PC-9 (cell line): ENCODE results near the gene SOX21. TPM values are rescaled to one million over a fixed set of nuclear protein-coding genes. Genes with fewer than 3 reads are reported as not detected.
A peak's percentile ranks its signal among the peaks of the same experiment; 100 is the strongest.

ENCODE experiments used
- BruUV-seq: library from RNA; stranded (reverse); fragments of 400-500 nt; replicated peaks from 2 replicates; lab custom pipeline; 2021; lab: Mats Ljungman, UMichigan
- CTCF ChIA-PET: fragments of 300-600 bp; sonication (Branson Sonifier 250); formaldehyde crosslinking; loops from one replicate; lab custom pipeline; 2022; ENCODE audit warnings: antibody characterized with exemption; lab: Charles Lee
- POLR2A ChIA-PET: fragments of 300-600 bp; sonication (Branson Sonifier 250); formaldehyde crosslinking; loops from one replicate; lab custom pipeline; 2022; ENCODE audit warnings: antibody characterized with exemption; ENCODE audit not compliant: unreplicated experiment; lab: Charles Lee
- DNase-seq, 2 experiments: peaks; one replicate each; pipeline versions ENCODE4 v3.0.0 to v3.0.0-alpha.2; 2015 to 2022; ENCODE audit warnings: mixed read lengths in 1 of 2
- H2AFZ ChIP-seq: fragments of 200-600 bp; sonication (generic); 2 replicates; pipeline ENCODE4 v1.8.1; 2017; ENCODE audit warnings: antibody characterized with exemption
- H3F3A ChIP-seq: fragments of 200-600 bp; sonication (generic); 2 replicates; pipeline ENCODE4 v1.8.1; 2017; ENCODE audit warnings: antibody characterized with exemption, mild to moderate bottlenecking, low read depth; ENCODE audit not compliant: insufficient read depth
- H3K27ac ChIP-seq: fragments of 200-600 bp; sonication (generic); 2 replicates; pipeline ENCODE4 v1.6.1; 2016; ENCODE audit warnings: mixed run types
- H3K27me3 ChIP-seq: fragments of 200-600 bp; sonication (generic); 2 replicates; pipeline ENCODE4 v1.6.1; 2016; ENCODE audit warnings: low read depth, mixed run types; ENCODE audit not compliant: insufficient read depth
- H3K36me3 ChIP-seq: fragments of 200-600 bp; sonication (generic); 2 replicates; pipeline ENCODE4 v1.6.1; 2016; ENCODE audit warnings: low read depth, mixed run types
- H3K4me1 ChIP-seq: fragments of 200-600 bp; sonication (generic); replicated peaks from 2 replicates; pipeline ENCODE4 v1.6.1; 2016; ENCODE audit warnings: mixed run types; ENCODE audit not compliant: insufficient read depth
- H3K4me2 ChIP-seq: fragments of 200-600 bp; sonication (generic); 2 replicates; pipeline ENCODE4 v1.6.1; 2017; ENCODE audit warnings: mixed run types
- H3K4me3 ChIP-seq: fragments of 200-600 bp; sonication (generic); 2 replicates; pipeline ENCODE4 v1.6.1; 2016; ENCODE audit warnings: mixed run types
- H3K79me2 ChIP-seq: fragments of 200-600 bp; sonication (generic); 2 replicates; pipeline ENCODE4 v1.6.1; 2017; ENCODE audit warnings: low read depth, mixed run types
- H3K9me2 ChIP-seq: fragments of 200-600 bp; sonication (generic); 2 replicates; pipeline ENCODE4 v1.8.1; 2017; ENCODE audit warnings: mild to moderate bottlenecking; ENCODE audit not compliant: insufficient read depth
- H3K9me3 ChIP-seq: fragments of 200-600 bp; sonication (generic); 2 replicates; pipeline ENCODE4 v1.8.1; 2016; ENCODE audit warnings: low read depth; ENCODE audit not compliant: insufficient read depth
- H4K20me1 ChIP-seq: fragments of 200-600 bp; sonication (generic); 2 replicates; pipeline ENCODE4 v1.8.1; 2017; ENCODE audit not compliant: insufficient read depth
- EZH2 ChIP-seq: fragments of 200-600 bp; sonication (generic); IDR thresholded peaks from 2 replicates; pipeline ENCODE4 v1.8.0; 2017; ENCODE audit warnings: antibody characterized with exemption, low read depth
- intact Hi-C: fragments of 100-400 bp; cut with micrococcal nuclease; formaldehyde crosslinking; loops from one replicate; pipeline ENCODE4 v1.10.0; 2022; ENCODE audit not compliant: unreplicated experiment
- total RNA-seq: library from RNA; stranded (reverse); gene quantifications from 2 replicates; pipeline ENCODE4 v1.2.3, GENCODE V29; 2021
- TF ChIP-seq, protein P1 (sequence below): fragments of 200-600 bp; sonication (generic); conservative IDR thresholded peaks from 2 replicates; pipeline ENCODE4 v1.6.1; 2017; ENCODE audit warnings: mixed run types, antibody characterized with exemption, mild to moderate bottlenecking, moderate library complexity

SOX21 gene
- total RNA-seq, 1 experiment from 2014 or later = not detected

- Histone ChIP-seq H3K9me3 (no peaks in the 10 kb centered on the region), H3K4me1 (no peaks in the 10 kb centered on the region), H3K36me3 (no peaks in the 10 kb centered on the region), H3F3A (no peaks in the 10 kb centered on the region), H2AFZ (no peak overlapping the region), H3K27ac (no peak overlapping the region), H3K27me3 (peaks cover 42% of the 10 kb centered on the region), H3K9me2 (no peaks in the 10 kb centered on the region), H4K20me1 (no peaks in the 10 kb centered on the region), H3K4me2 (no peak overlapping the region), H3K79me2 (no peaks in the 10 kb centered on the region), H3K4me3 (no peak overlapping the region)
- ChIA-PET POLR2A (no interaction called here), CTCF (no interaction called here)
- intact Hi-C loops = no loop called here
- DNase-seq = no peak
- BruUV-seq = no TSS peak
- no peak for TF ChIP-seq EZH2
- TF ChIP-seq, protein P1, sequence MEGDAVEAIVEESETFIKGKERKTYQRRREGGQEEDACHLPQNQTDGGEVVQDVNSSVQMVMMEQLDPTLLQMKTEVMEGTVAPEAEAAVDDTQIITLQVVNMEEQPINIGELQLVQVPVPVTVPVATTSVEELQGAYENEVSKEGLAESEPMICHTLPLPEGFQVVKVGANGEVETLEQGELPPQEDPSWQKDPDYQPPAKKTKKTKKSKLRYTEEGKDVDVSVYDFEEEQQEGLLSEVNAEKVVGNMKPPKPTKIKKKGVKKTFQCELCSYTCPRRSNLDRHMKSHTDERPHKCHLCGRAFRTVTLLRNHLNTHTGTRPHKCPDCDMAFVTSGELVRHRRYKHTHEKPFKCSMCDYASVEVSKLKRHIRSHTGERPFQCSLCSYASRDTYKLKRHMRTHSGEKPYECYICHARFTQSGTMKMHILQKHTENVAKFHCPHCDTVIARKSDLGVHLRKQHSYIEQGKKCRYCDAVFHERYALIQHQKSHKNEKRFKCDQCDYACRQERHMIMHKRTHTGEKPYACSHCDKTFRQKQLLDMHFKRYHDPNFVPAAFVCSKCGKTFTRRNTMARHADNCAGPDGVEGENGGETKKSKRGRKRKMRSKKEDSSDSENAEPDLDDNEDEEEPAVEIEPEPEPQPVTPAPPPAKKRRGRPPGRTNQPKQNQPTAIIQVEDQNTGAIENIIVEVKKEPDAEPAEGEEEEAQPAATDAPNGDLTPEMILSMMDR = no peak
These were observed 34.5 kb downstream of the SOX21 start for GRCh38 chr13:94677799-94678198.

DNA sequence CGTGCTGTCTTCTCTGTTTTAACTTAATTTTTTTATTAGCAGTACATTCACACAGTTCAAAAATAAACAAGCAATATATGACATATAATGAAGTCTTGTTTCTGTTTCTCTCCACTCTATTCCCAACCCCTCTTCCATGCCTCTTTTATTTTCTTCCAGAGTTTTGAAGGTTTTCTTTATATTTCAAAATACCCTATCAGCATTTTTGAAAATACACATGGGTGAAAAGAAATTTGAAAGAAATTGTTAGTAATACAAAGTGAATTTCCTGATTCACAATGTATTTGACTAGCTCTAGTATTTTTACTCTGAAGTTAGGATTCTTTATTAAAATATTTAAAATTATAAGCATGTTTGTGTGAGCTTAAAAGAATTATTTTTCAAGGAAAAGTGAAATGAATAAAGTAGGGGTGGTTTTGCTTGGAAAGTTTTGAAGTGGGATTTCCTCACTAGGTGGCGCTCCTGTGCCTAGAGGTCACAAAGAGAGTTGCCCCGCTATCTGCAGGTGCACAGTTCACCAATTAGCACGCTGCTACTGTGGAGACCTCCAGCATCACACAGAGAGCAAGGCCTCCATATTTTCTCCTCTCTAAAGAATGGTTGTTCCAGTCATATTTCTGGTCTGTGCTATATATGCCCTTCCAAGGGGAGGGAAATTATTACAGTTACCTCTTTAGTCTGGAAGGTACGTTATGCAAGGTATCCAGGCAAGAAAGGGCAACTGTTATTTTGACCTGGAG, 37.6 kb downstream of the SOX21 start:
- no peak overlapping the region for H3K4me2 ChIP-seq
- no peak overlapping the region for H2AFZ ChIP-seq
- no peaks in the 10 kb centered on the region for H3K9me2 ChIP-seq
- no peak for TF ChIP-seq EZH2
- TF ChIP-seq, protein P1 = peak; percentile 80
- no peaks in the 10 kb centered on the region for H3K9me3 ChIP-seq
- H4K20me1 ChIP-seq = no peaks in the 10 kb centered on the region
- H3K79me2 ChIP-seq = no peaks in the 10 kb centered on the region
- no peak overlapping the region for H3K27ac ChIP-seq
- H3K36me3 ChIP-seq = no peaks in the 10 kb centered on the region
- DNase-seq = peak in 1 of 2 experiments; percentile 26
- no peak overlapping the region for H3K4me3 ChIP-seq
- CTCF ChIA-PET = no interaction called here
- no TSS peak for BruUV-seq
- H3K27me3 ChIP-seq = peaks cover 41% of the 10 kb centered on the region
- intact Hi-C loops = no loop called here
- H3F3A ChIP-seq = no peaks in the 10 kb centered on the region
- no peaks in the 10 kb centered on the region for H3K4me1 ChIP-seq
- POLR2A ChIA-PET = no interaction called here

DNA sequence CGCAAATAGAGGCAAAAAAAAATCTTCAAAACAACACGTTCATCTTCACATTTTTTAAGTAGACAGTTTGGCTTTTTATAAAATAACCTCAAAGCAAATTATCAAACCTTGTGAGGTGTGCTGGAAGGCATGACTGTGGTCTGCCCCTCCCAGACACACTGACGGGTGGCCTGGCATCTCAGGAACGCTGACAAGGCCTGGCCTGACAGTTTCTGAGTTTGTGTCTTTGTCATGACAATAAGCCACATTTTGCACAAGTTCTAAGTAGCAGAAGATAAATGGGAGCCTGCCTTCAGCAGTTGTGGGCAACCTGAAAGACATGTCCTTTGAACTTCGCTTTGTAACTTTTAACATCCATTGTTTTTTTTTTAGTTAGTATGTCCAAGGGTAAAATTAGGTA, 38.5 kb downstream of the SOX21 start:
- H3K79me2 ChIP-seq = no peaks in the 10 kb centered on the region
- H3K9me2 ChIP-seq = no peaks in the 10 kb centered on the region
- H3K36me3 ChIP-seq = no peaks in the 10 kb centered on the region
- no peaks in the 10 kb centered on the region for H3K9me3 ChIP-seq
- H3K27me3 ChIP-seq = peaks cover 38% of the 10 kb centered on the region
- no peak for TF ChIP-seq EZH2
- TF ChIP-seq, protein P1 = no peak
- H3K4me2 ChIP-seq = no peak overlapping the region
- no peaks in the 10 kb centered on the region for H3K4me1 ChIP-seq
- no peak overlapping the region for H3K27ac ChIP-seq
- no peaks in the 10 kb centered on the region for H4K20me1 ChIP-seq
- no peaks in the 10 kb centered on the region for H3F3A ChIP-seq
- no TSS peak for BruUV-seq
- no peak for DNase-seq
- intact Hi-C loops = no loop called here
- ChIA-PET CTCF (interaction anchor here (0.7 kb wide), 1 partner anchor 554 kb away, joined by 4 read pairs; no protein-coding TSS in a partner anchor), POLR2A (no interaction called here)
- no peak overlapping the region for H2AFZ ChIP-seq
- no peak overlapping the region for H3K4me3 ChIP-seq
